ENCODE measurements around the gene IFT122. TPM values are rescaled to one million over a fixed set of nuclear protein-coding genes. Genes with fewer than 3 reads are reported as not detected.

IFT122 gene
- total RNA-seq, 2 donors from 2014 or later, result 60.8 to 91.3 TPM

DNA sequence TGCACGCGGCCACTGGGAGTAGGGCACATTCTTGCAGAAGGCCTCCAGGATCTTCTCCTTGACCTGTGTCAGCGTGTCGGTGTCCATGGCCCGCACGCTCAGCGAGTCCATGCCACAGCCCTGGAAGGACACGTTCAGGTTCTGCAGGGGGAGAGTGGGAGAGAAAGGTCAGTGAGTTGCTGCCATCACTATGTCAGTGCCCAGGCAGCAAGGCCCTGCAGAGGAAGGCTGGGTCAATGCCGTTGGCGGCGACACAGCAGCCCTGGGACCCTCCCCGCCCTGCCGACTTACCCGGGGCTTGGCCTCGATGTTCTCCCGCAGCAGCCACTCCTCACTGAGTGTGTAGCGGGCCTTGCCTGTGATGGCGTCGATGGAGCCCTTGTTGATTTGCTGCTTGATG, 122.8 kb downstream of the IFT122 start:
- Histone ChIP-seq H3K4me3 (no peak overlapping the region), H3K36me3 (no peaks in the 10 kb centered on the region), H3K4me1 (replicated peaks) (no peaks in the 10 kb centered on the region), H3K27ac (no peak overlapping the region), H3K9me3 (no peaks in the 10 kb centered on the region), H3K27me3 (replicated peaks; ENCODE audit: insufficient read depth) (no peaks in the 10 kb centered on the region)
- TF ChIP-seq, protein P1, sequence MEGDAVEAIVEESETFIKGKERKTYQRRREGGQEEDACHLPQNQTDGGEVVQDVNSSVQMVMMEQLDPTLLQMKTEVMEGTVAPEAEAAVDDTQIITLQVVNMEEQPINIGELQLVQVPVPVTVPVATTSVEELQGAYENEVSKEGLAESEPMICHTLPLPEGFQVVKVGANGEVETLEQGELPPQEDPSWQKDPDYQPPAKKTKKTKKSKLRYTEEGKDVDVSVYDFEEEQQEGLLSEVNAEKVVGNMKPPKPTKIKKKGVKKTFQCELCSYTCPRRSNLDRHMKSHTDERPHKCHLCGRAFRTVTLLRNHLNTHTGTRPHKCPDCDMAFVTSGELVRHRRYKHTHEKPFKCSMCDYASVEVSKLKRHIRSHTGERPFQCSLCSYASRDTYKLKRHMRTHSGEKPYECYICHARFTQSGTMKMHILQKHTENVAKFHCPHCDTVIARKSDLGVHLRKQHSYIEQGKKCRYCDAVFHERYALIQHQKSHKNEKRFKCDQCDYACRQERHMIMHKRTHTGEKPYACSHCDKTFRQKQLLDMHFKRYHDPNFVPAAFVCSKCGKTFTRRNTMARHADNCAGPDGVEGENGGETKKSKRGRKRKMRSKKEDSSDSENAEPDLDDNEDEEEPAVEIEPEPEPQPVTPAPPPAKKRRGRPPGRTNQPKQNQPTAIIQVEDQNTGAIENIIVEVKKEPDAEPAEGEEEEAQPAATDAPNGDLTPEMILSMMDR (IDR thresholded peaks at IDR 0.05), result no peak
- TF ChIP-seq POLR2A (IDR thresholded peaks at IDR 0.05), result no peak
- DNase-seq (ENCODE audit: low spot score), result no peak
- 91% methylated on average over 19 of the region's 19 CpGs for WGBS
- intact Hi-C loops (cut with DNase I), result no loop called here

DNA sequence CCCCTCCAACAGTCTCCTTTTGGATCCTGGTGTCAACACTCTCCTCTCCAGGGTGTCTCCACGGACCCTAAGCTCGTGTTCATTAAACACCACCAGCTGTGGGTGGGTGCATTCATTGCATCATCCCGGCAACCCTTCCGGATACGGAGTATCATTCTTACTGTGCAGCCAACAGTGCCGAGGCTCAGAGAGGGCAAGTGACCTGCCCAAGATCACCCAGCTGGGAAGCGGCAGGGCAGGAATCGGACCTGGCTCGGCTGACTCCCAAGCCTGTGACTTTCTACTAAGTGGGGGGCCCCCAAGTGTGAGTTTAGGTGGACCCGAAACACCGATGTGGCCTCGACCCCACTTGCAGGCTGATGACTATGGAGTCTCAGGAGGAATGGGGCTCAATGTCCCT, 123.3 kb downstream of the IFT122 start:
- Histone ChIP-seq H3K27ac (no peak overlapping the region), H3K27me3 (replicated peaks; ENCODE audit: insufficient read depth) (no peaks in the 10 kb centered on the region), H3K4me3 (no peak overlapping the region), H3K9me3 (no peaks in the 10 kb centered on the region), H3K36me3 (no peaks in the 10 kb centered on the region), H3K4me1 (replicated peaks) (no peaks in the 10 kb centered on the region)
- TF ChIP-seq POLR2A (IDR thresholded peaks at IDR 0.05), result no peak
- no peak for TF ChIP-seq POLR2AphosphoS5 (IDR thresholded peaks at IDR 0.05)
- TF ChIP-seq, protein P1 (IDR thresholded peaks at IDR 0.05), result no peak
- WGBS, result 94% methylated on average over 12 of the region's 12 CpGs
- intact Hi-C loops (cut with DNase I), result no loop called here
- no peak for DNase-seq (ENCODE audit: low spot score)

DNA sequence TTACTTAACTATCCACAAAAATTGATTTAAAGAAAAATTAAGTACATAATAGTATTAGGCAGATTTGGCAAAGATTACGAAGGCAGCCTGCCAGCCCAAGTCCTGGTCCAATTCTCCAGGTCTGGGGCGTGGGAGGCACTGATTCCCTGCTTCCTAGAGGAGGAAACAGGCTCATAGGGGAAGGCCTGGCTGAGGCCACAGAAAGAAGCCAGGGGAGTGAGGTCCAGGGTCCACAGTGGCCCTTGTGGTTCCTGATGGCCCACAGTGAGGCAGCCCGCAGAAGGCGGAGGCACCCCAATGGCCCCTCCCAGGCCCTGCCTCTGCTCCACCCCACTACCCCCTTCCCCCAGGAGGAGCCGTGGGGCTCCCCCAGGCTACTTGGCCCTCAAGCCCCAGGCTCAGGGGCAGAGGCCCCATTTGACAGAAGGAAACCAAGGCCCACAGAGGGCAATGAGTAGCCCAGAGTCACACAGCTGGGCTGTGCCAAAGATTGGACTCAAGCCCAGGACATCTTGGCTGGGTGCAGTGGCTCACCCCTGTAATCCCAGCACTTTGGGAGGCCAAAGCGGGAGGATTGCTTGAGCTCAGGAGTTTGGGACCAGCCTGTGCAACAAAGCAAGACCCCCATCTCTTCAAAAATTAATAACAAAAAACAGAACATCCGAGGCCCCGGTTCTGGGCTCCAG, 124.0 kb downstream of the IFT122 start:
- no peak for DNase-seq (ENCODE audit: low spot score)
- H3K4me3 ChIP-seq, result no peak overlapping the region
- peak overlapping the region in 1 of 2 donors; percentile 16 for H3K27ac ChIP-seq
- WGBS, result 73% methylated on average over 8 of the region's 8 CpGs
- no peaks in the 10 kb centered on the region for H3K4me1 ChIP-seq (replicated peaks)
- intact Hi-C loops (cut with DNase I), result no loop called here
- no peak for TF ChIP-seq POLR2A (IDR thresholded peaks at IDR 0.05)
- no peak for TF ChIP-seq POLR2AphosphoS5 (IDR thresholded peaks at IDR 0.05)
- TF ChIP-seq, protein P1 (IDR thresholded peaks at IDR 0.05), result no peak
- H3K27me3 ChIP-seq (replicated peaks; ENCODE audit: insufficient read depth), result no peaks in the 10 kb centered on the region
- H3K9me3 ChIP-seq, result no peaks in the 10 kb centered on the region
- no peaks in the 10 kb centered on the region for H3K36me3 ChIP-seq

DNA sequence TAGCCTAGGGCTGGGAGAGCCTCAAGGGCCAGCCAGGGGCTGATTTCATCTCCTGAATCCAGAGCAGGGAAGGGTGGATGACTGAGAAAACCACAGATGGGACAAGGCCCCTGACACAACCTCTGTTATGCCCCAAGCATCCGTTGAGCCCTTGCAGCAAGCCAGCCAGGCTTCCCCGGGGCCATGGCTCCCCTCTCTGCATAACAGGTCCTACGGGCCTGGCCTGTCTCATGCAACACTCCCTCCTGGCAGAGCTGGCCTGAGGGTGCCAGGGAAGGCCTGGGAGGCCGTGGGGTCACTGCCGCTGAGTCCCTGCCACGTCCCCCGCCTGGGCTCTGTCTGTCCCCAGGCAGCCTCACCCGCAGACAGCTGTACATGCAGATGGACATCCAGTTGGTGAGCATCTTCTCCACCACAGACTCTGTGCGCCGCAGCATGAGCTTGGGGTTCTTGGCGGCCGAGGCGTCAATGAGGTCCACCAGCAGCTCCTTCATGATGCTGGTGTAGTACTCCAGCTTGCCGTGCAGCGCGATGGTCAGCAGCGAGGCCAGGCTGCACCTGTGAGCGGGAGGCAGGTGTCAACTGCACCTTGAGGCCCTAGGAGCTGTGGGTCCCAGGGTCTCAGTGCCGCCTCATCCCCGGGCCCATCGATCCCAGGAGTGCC, 125.1 kb downstream of the IFT122 start:
- H3K27me3 ChIP-seq (replicated peaks; ENCODE audit: insufficient read depth), result no peaks in the 10 kb centered on the region
- WGBS, result 89% methylated on average over 21 of the region's 21 CpGs
- no peaks in the 10 kb centered on the region for H3K36me3 ChIP-seq
- no peaks in the 10 kb centered on the region for H3K9me3 ChIP-seq
- DNase-seq (ENCODE audit: low spot score), result no peak
- H3K27ac ChIP-seq, result no peak overlapping the region
- no peak overlapping the region for H3K4me3 ChIP-seq
- no peaks in the 10 kb centered on the region for H3K4me1 ChIP-seq (replicated peaks)
- TF ChIP-seq, protein P1 (IDR thresholded peaks at IDR 0.05), result no peak
- TF ChIP-seq POLR2AphosphoS5 (IDR thresholded peaks at IDR 0.05), result no peak
- TF ChIP-seq POLR2A (IDR thresholded peaks at IDR 0.05), result no peak
- intact Hi-C loops (cut with DNase I), result no loop called here

DNA sequence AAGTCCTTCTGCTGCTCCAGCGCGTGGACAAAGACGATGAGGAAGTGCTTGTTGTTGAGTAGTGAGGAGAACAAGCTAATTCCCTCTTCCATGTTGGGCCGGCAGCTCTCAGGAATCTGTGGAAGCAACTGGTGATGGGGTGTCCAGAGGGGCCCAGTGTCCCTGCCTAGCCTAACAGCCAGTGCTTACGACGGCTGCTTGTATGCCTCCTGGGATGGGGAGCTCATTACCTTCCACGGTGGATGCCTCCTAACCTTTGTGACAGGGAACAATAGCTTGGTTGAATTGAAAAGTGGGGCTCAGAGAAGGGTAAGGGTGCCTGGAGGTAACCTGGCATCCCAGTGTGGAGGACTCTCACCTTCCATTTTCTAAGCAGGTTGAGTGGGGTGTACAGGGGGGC, 125.9 kb downstream of the IFT122 start:
- Histone ChIP-seq H3K36me3 (no peaks in the 10 kb centered on the region), H3K4me3 (no peak overlapping the region), H3K4me1 (replicated peaks) (no peaks in the 10 kb centered on the region), H3K9me3 (no peaks in the 10 kb centered on the region), H3K27ac (no peak overlapping the region), H3K27me3 (replicated peaks; ENCODE audit: insufficient read depth) (no peaks in the 10 kb centered on the region)
- intact Hi-C loops (cut with DNase I), result no loop called here
- DNase-seq (ENCODE audit: low spot score), result no peak
- 98% methylated on average over 7 of the region's 7 CpGs for WGBS
- TF ChIP-seq, protein P1 (IDR thresholded peaks at IDR 0.05), result no peak
- no peak for TF ChIP-seq POLR2A (IDR thresholded peaks at IDR 0.05)
- TF ChIP-seq POLR2AphosphoS5 (IDR thresholded peaks at IDR 0.05), result no peak
